ENCODE results near the gene CLDN9. TPM values are rescaled to one million over a fixed set of nuclear protein-coding genes. Genes with fewer than 3 reads are reported as not detected.

CLDN9 gene
- total and polyA plus RNA-seq, 9 of the 15 experiments (the other 6 are each of a cell fraction or from before 2014, with no cell fraction given) = 0.12 to 0.44 (median 0.22) TPM; not detected in 4

- TF ChIP-seq ZBTB34 (CRISPR knock-in tag; IDR thresholded peaks at IDR 0.05) = no peak
- TF ChIP-seq BRF2 (IDR thresholded peaks at IDR 0.05; ENCODE audit: borderline replicate concordance, insufficient read depth, insufficient read length) = no peak
- TF ChIP-seq RBM22 (IDR thresholded peaks at IDR 0.05; ENCODE audit: low read depth, low read length, poor library complexity, severe bottlenecking) = no peak
- TF ChIP-seq HIVEP1 (CRISPR knock-in tag; IDR thresholded peaks at IDR 0.05) = no peak
- TF ChIP-seq, protein P1, sequence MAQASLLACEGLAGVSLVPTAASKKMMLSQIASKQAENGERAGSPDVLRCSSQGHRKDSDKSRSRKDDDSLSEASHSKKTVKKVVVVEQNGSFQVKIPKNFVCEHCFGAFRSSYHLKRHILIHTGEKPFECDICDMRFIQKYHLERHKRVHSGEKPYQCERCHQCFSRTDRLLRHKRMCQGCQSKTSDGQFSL (CRISPR knock-in tag; IDR thresholded peaks at IDR 0.05) = peak; percentile 66; the same call in 1 of the 2 replicates
- TF ChIP-seq, protein P1 (tag; IDR thresholded peaks at IDR 0.05) = no peak
- no peak for TF ChIP-seq FOXJ2 (tag; IDR thresholded peaks at IDR 0.05)
- no peak for TF ChIP-seq NR2F6 (CRISPR knock-in tag; IDR thresholded peaks at IDR 0.05)
- TF ChIP-seq HOXB6 (CRISPR knock-in tag; IDR thresholded peaks at IDR 0.05; ENCODE audit: borderline replicate concordance) = no peak
- TF ChIP-seq ZBED1 (IDR thresholded peaks at IDR 0.05) = no peak
- TF ChIP-seq ZNF3 (CRISPR knock-in tag; IDR thresholded peaks at IDR 0.05) = no peak
- peak; percentile 82 for TF ChIP-seq USF1 (CRISPR knock-in tag; IDR thresholded peaks at IDR 0.05)
- TF ChIP-seq, protein P2, sequence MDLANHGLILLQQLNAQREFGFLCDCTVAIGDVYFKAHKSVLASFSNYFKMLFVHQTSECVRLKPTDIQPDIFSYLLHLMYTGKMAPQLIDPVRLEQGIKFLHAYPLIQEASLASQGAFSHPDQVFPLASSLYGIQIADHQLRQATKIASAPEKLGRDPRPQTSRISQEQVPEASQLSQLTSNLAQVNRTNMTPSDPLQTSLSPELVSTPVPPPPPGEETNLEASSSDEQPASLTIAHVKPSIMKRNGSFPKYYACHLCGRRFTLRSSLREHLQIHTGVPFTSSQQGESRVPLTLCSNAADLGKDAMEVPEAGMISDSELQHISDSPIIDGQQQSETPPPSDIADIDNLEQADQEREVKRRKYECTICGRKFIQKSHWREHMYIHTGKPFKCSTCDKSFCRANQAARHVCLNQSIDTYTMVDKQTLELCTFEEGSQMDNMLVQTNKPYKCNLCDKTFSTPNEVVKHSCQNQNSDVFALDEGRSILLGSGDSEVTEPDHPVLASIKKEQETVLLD (IDR thresholded peaks at IDR 0.05) = 0 out of 2 replicates have a peak, but pooled peaks have one; percentile 58
- no peak for TF ChIP-seq ZNF764 (CRISPR knock-in tag; IDR thresholded peaks at IDR 0.05; ENCODE audit: low read depth)
- TF ChIP-seq RBBP5 (IDR thresholded peaks at IDR 0.05; ENCODE audit: borderline replicate concordance, insufficient read depth, low read length, poor library complexity, severe bottlenecking) = no peak
- TF ChIP-seq JUNB (CRISPR knock-in tag; conservative IDR thresholded peaks at IDR 0.05) = no peak
- TF ChIP-seq, protein P3, sequence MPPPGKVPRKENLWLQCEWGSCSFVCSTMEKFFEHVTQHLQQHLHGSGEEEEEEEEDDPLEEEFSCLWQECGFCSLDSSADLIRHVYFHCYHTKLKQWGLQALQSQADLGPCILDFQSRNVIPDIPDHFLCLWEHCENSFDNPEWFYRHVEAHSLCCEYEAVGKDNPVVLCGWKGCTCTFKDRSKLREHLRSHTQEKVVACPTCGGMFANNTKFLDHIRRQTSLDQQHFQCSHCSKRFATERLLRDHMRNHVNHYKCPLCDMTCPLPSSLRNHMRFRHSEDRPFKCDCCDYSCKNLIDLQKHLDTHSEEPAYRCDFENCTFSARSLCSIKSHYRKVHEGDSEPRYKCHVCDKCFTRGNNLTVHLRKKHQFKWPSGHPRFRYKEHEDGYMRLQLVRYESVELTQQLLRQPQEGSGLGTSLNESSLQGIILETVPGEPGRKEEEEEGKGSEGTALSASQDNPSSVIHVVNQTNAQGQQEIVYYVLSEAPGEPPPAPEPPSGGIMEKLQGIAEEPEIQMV (tag; conservative IDR thresholded peaks at IDR 0.05; ENCODE audit: low read depth) = no peak
- no peak for TF ChIP-seq E2F1 (CRISPR knock-in tag; IDR thresholded peaks at IDR 0.05)
Observed at GRCh38 chr16:2963723-2964474, 48.8 kb upstream of the CLDN9 start, which contains the start of gene KREMEN2 (continued).
